SK-N-MC (cell line): ENCODE results near the gene PPP1R26.
A peak's percentile ranks its signal among the peaks of the same experiment; 100 is the strongest.
"Not testable (repeated sequence)": the region's sequence is repeated elsewhere in the genome, so short reads cannot be mapped to it uniquely, and the experiment has no call there.

ENCODE experiments used
- DNase-seq: peaks from one replicate; pipeline ENCODE4 v3.0.0-alpha.2; 2011; ENCODE audit warnings: low read depth, low spot score
- H3K27ac ChIP-seq: fragments of 200-600 bp; sonication (generic); 2 replicates; pipeline ENCODE4 v1.5.1; 2016; ENCODE audit warnings: mixed run types
- H3K36me3 ChIP-seq: fragments of 200-600 bp; sonication (generic); 2 replicates; pipeline ENCODE4 v1.6.1; 2017; ENCODE audit warnings: antibody characterized with exemption, low read length, mixed read lengths; ENCODE audit not compliant: insufficient read depth
- H3K4me3 ChIP-seq: fragments of 200-600 bp; sonication (generic); 2 replicates; pipeline ENCODE4 v1.5.1; 2016
- H3K9ac ChIP-seq: fragments of 200-600 bp; sonication (generic); 2 replicates; pipeline ENCODE4 v1.8.0; 2017; ENCODE audit warnings: mixed run types, mixed read lengths; ENCODE audit not compliant: insufficient read length
- H3K9me3 ChIP-seq: fragments of 200-600 bp; sonication (generic); 2 replicates; pipeline ENCODE4 v1.6.1; 2017; ENCODE audit warnings: low read depth, mild to moderate bottlenecking, antibody characterized with exemption, low read length, moderate library complexity, mixed read lengths
- EZH2 ChIP-seq: fragments of 200-600 bp; sonication (generic); IDR thresholded peaks from one replicate; pipeline ENCODE4 v1.6.1; 2017; ENCODE audit warnings: antibody characterized with exemption
- FOXP2 ChIP-seq: optimal IDR thresholded peaks from 2 replicates; pipeline ENCODE3; 2011; ENCODE audit warnings: mild to moderate bottlenecking, moderate library complexity; ENCODE audit not compliant: insufficient read depth; ENCODE audit errors: extremely low read length, control extremely low read depth
- POLR2AphosphoS5 ChIP-seq: IDR thresholded peaks from 2 replicates; pipeline ENCODE4 v1.6.1; 2012; ENCODE audit warnings: mild to moderate bottlenecking, low read depth, low read length, borderline replicate concordance

The PPP1R26 gene

GRCh38 chr9:135479469-135480052 lies at the start of gene PPP1R26:
Gene PPP1R26, plus strand, starts transcription at chr9:135479782. Its CDS starts 4,729 bp downstream, at chr9:135484511.
- Histone ChIP-seq H3K9me3 (no peaks in the 10 kb centered on the region), H3K4me3 (peak within 1 kb of the TSS; percentile 94), H3K27ac (0 out of 2 replicates have a peak within 1 kb of the TSS, but pooled peaks have one; percentile 44), H3K9ac (peak within 1 kb of the TSS; percentile 76), H3K36me3 (peaks cover 5% of the 10 kb centered on the region; the same call in 1 of the 2 replicates)
- no peak for DNase-seq
- TF ChIP-seq POLR2AphosphoS5 (no peak), EZH2 (no peak), FOXP2 (no peak)

GRCh38 chr9:135437259-135437658 lies 42.3 kb upstream of the PPP1R26 start:
- no peak for TF ChIP-seq EZH2
- TF ChIP-seq FOXP2 = no peak
- no peak for TF ChIP-seq POLR2AphosphoS5
- H3K4me3 ChIP-seq = no peak overlapping the region
- H3K9me3 ChIP-seq = no peaks in the 10 kb centered on the region
- no peaks in the 10 kb centered on the region for H3K36me3 ChIP-seq
- H3K9ac ChIP-seq = no peak overlapping the region
- DNase-seq = no peak
- no peak overlapping the region for H3K27ac ChIP-seq

GRCh38 chr9:135437696-135438095 lies 41.9 kb upstream of the PPP1R26 start:
- not testable (repeated sequence) for H3K9me3 ChIP-seq, H3K9ac ChIP-seq, H3K4me3 ChIP-seq, H3K36me3 ChIP-seq, DNase-seq, H3K27ac ChIP-seq

GRCh38 chr9:135438581-135439232 lies 40.9 kb upstream of the PPP1R26 start:
- H3K4me3 ChIP-seq, H3K9ac ChIP-seq, H3K9me3 ChIP-seq, H3K27ac ChIP-seq, H3K36me3 ChIP-seq, DNase-seq: not testable (repeated sequence)

GRCh38 chr9:135439514-135439913 lies 40.1 kb upstream of the PPP1R26 start:
- not testable (repeated sequence) for H3K4me3 ChIP-seq, H3K9ac ChIP-seq, H3K36me3 ChIP-seq, DNase-seq, H3K9me3 ChIP-seq, H3K27ac ChIP-seq

- DNase-seq = no peak
- no peaks in the 10 kb centered on the region for H3K9me3 ChIP-seq
- no peak overlapping the region for H3K4me3 ChIP-seq
- no peak overlapping the region for H3K9ac ChIP-seq
- H3K36me3 ChIP-seq = no peaks in the 10 kb centered on the region
- H3K27ac ChIP-seq = no peak overlapping the region
- TF ChIP-seq FOXP2 (no peak), POLR2AphosphoS5 (no peak), EZH2 (no peak)
Measured at GRCh38 chr9:135439916-135440315, 39.7 kb upstream of the PPP1R26 start.

- Histone ChIP-seq H3K9me3 (no peaks in the 10 kb centered on the region), H3K9ac (no peak overlapping the region), H3K36me3 (no peaks in the 10 kb centered on the region), H3K4me3 (no peak overlapping the region), H3K27ac (no peak overlapping the region)
- no peak for DNase-seq
- TF ChIP-seq FOXP2 = no peak
- no peak for TF ChIP-seq POLR2AphosphoS5
- TF ChIP-seq EZH2 = no peak
Measured at GRCh38 chr9:135440620-135441019, 39.0 kb upstream of the PPP1R26 start.

GRCh38 chr9:135441105-135442071 lies 38.2 kb upstream of the PPP1R26 start:
- not testable (repeated sequence) for H3K9me3 ChIP-seq, DNase-seq

GRCh38 chr9:135442075-135442474 lies 37.5 kb upstream of the PPP1R26 start:
- TF ChIP-seq EZH2 (no peak), FOXP2 (no peak), POLR2AphosphoS5 (no peak)
- H3K4me3 ChIP-seq = no peak overlapping the region
- DNase-seq = no peak
- no peaks in the 10 kb centered on the region for H3K36me3 ChIP-seq
- H3K9me3 ChIP-seq = no peaks in the 10 kb centered on the region
- H3K9ac ChIP-seq = no peak overlapping the region
- no peak overlapping the region for H3K27ac ChIP-seq

More at GRCh38 chr9:135441105-135442071, 38.2 kb upstream of the PPP1R26 start:
- not testable (repeated sequence) for H3K4me3 ChIP-seq, H3K9ac ChIP-seq, H3K36me3 ChIP-seq, H3K27ac ChIP-seq
